ENCODE data around the gene TSPAN11.

TSPAN11 gene

GRCh38 chr12:30959778-30960177, 33.2 kb downstream of the TSPAN11 start:
- no peak for DNase-seq (ENCODE audit: low spot score)

GRCh38 chr12:30961030-30961429, 34.5 kb downstream of the TSPAN11 start:
- DNase-seq (ENCODE audit: low spot score), result no peak

GRCh38 chr12:30962047-30962446, 35.5 kb downstream of the TSPAN11 start:
- DNase-seq (ENCODE audit: low spot score), result no peak

- DNase-seq (ENCODE audit: low spot score), result no peak
Observed at GRCh38 chr12:30963709-30964564, 37.4 kb downstream of the TSPAN11 start.

GRCh38 chr12:30964896-30965612, 38.5 kb downstream of the TSPAN11 start:
- no peak for DNase-seq (ENCODE audit: low spot score)

GRCh38 chr12:30965613-30965985, 39.1 kb downstream of the TSPAN11 start:
- DNase-seq (ENCODE audit: low spot score), result peak; percentile 42

GRCh38 chr12:30967026-30967425, 40.5 kb downstream of the TSPAN11 start:
- DNase-seq (ENCODE audit: low spot score), result no peak

GRCh38 chr12:30968211-30968610, 41.7 kb downstream of the TSPAN11 start:
- no peak for DNase-seq (ENCODE audit: low spot score)

- DNase-seq (ENCODE audit: low spot score), result no peak
Observed at GRCh38 chr12:30969006-30969405, 42.5 kb downstream of the TSPAN11 start.

- no peak for DNase-seq (ENCODE audit: low spot score)
Observed at GRCh38 chr12:30969606-30970395, 43.3 kb downstream of the TSPAN11 start.

GRCh38 chr12:30970559-30971197, 44.1 kb downstream of the TSPAN11 start:
- no peak for DNase-seq (ENCODE audit: low spot score)

- DNase-seq (ENCODE audit: low spot score), result no peak
Observed at GRCh38 chr12:30972035-30972434, 45.5 kb downstream of the TSPAN11 start.

- no peak for DNase-seq (ENCODE audit: low spot score)
Observed at GRCh38 chr12:30973175-30973574, 46.6 kb downstream of the TSPAN11 start.

GRCh38 chr12:30973830-30974229, 47.3 kb downstream of the TSPAN11 start:
- DNase-seq (ENCODE audit: low spot score), result no peak

- DNase-seq (ENCODE audit: low spot score), result peak; percentile 9
Observed at GRCh38 chr12:30974746-30975500, 48.4 kb downstream of the TSPAN11 start.

- DNase-seq (ENCODE audit: low spot score), result no peak
Observed at GRCh38 chr12:30975581-30975980, 49.0 kb downstream of the TSPAN11 start.

- no peak for DNase-seq (ENCODE audit: low spot score)
Observed at GRCh38 chr12:30976206-30976605, 49.7 kb downstream of the TSPAN11 start.

GRCh38 chr12:30977124-30977523, 50.6 kb downstream of the TSPAN11 start:
- no peak for DNase-seq (ENCODE audit: low spot score)

- no peak for DNase-seq (ENCODE audit: low spot score)
Observed at GRCh38 chr12:30977537-30978349, 51.2 kb downstream of the TSPAN11 start.

GRCh38 chr12:30978639-30979038, 52.1 kb downstream of the TSPAN11 start:
- no peak for DNase-seq (ENCODE audit: low spot score)
